ENCODE measurements around the gene PXDN.

DNA sequence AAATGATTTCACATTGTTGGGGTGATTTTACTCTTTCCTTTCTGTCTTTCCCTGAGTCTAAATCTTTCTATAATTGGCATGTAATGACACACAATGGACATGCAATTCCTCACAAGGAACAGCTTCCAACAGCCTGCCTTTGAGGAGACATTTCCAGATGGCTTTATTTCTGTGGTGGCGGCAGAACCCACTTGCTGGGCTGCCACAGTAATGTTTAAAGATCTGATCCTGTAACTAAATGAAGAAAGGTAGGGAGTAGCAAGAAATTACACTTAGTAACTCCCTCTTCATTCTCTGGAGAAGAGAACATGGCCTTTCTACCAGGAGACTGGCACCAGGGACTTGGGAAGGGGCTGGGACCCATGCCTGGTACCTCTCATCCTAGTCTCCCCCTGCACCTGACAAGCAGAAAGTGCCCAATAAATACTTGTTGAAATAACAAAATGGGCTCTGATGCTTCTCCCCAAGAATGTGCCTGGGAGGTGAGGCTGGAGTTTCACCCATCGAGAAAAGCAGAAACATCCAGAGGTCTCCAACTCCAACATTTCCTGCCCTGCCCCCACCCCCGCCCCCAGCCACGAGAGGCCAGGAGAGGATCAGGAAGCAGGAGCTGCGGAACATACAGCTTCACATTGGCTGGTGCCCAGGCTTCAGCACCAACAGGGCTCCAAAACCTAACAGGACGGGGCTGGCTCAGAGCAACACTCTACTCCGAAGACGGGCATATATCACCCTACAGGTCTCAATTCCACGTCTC lies 92.1 kb downstream of the PXDN start:
- TF ChIP-seq, protein P1, sequence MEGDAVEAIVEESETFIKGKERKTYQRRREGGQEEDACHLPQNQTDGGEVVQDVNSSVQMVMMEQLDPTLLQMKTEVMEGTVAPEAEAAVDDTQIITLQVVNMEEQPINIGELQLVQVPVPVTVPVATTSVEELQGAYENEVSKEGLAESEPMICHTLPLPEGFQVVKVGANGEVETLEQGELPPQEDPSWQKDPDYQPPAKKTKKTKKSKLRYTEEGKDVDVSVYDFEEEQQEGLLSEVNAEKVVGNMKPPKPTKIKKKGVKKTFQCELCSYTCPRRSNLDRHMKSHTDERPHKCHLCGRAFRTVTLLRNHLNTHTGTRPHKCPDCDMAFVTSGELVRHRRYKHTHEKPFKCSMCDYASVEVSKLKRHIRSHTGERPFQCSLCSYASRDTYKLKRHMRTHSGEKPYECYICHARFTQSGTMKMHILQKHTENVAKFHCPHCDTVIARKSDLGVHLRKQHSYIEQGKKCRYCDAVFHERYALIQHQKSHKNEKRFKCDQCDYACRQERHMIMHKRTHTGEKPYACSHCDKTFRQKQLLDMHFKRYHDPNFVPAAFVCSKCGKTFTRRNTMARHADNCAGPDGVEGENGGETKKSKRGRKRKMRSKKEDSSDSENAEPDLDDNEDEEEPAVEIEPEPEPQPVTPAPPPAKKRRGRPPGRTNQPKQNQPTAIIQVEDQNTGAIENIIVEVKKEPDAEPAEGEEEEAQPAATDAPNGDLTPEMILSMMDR (IDR thresholded peaks at IDR 0.05; ENCODE audit: low read length), result no peak
- TF ChIP-seq EZH2 (optimal IDR thresholded peaks at IDR 0.05; ENCODE audit: low read depth, low read length) (no peak), EZH2phosphoT487 (IDR thresholded peaks at IDR 0.05; ENCODE audit: low read length) (no peak)

All from MM.1S (cell line).